ENCODE data around the gene PLA2G2C.

The PLA2G2C gene

GRCh38 chr1:20207546-20207945 lies 21.2 kb upstream of the PLA2G2C start:
- DNase-seq (ENCODE audit: low read depth): no peak

DNA sequence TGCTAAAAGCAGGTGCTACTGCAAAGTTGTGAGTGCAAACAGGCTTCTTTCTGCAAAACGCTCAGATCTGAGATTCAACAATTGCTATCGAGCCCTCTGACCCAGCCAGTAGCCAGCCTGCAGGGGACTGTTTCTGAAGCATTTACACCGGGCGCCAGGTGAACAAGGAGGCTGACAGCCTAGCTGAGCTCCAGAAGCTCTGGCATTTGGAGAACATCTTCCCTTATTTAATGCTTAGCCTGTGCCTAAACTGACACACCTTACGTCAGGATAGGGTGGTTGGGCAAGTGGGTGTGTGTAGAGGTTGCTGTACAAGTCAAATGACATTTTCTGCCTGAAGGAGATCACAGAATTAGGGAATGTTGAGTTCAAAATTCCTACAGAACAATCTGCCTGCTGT lies 15.8 kb upstream of the PLA2G2C start:
- no peak for DNase-seq (ENCODE audit: low read depth)

GRCh38 chr1:20200966-20201365 lies 14.6 kb upstream of the PLA2G2C start:
- no peak for DNase-seq (ENCODE audit: low read depth)

GRCh38 chr1:20199840-20200239 lies 13.5 kb upstream of the PLA2G2C start:
- DNase-seq (ENCODE audit: low read depth): no peak

DNA sequence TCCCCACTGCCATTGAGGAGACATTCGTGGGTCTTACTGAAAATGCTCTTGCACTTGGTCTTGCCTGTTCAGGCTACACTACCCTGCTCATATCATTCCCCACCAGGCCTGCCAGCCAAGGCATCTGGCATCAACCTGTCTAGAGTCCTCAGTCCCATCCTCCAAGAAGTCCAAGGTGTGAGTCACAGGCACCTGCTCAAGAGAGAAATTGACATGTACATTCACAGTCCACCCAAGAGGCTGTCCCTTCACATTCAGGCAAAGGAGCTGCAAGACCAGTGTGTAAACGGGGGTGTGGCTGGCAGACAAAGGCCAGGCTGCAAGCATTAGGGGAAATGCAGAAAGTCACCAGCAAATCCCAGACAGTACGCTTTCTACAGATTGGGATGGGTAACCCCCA lies 13.1 kb upstream of the PLA2G2C start:
- DNase-seq (ENCODE audit: low read depth): no peak

DNA sequence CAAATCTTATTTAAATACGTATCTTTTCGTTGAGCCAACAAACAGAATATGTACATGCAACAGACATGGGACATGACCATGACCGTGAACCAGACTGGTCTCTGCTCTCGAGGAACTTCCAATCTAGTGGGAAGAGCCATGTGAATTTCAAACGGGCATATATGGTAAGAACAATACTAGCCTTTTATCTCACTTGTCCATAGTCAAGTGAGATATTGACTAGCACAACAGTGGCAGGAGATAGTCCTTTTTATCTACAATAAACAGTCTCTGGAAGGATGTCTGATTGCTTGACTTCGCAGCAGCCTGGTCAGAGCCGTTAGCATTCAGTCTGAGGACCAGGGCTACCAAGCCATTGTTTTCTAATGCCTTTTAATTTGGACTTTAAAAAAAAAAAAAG lies 12.6 kb upstream of the PLA2G2C start:
- no peak for DNase-seq (ENCODE audit: low read depth)

DNA sequence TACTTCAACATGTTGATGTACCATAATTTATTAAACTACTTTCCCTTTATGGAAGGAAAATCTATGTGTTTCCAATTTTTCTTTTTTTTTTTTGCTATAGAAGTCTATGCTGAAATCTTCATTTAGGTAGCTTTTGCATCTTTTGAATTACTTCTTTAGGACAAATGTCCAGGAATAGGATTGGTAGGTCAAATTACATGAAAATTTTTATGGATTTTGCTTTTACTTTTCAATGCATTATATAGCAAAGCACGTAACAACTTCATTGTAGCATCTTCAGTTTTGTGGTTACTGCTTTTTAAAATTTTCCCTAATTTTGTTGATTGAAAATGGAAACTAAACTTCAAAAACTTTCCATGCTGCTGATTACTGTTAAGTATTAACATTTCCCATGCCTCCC lies 12.0 kb upstream of the PLA2G2C start:
- DNase-seq (ENCODE audit: low read depth): no peak

- DNase-seq (ENCODE audit: low read depth): no peak
These were observed 11.0 kb upstream of the PLA2G2C start for GRCh38 chr1:20197329-20197791.

- DNase-seq (ENCODE audit: low read depth): no peak
These were observed 9.1 kb upstream of the PLA2G2C start for GRCh38 chr1:20195462-20195780.

DNA sequence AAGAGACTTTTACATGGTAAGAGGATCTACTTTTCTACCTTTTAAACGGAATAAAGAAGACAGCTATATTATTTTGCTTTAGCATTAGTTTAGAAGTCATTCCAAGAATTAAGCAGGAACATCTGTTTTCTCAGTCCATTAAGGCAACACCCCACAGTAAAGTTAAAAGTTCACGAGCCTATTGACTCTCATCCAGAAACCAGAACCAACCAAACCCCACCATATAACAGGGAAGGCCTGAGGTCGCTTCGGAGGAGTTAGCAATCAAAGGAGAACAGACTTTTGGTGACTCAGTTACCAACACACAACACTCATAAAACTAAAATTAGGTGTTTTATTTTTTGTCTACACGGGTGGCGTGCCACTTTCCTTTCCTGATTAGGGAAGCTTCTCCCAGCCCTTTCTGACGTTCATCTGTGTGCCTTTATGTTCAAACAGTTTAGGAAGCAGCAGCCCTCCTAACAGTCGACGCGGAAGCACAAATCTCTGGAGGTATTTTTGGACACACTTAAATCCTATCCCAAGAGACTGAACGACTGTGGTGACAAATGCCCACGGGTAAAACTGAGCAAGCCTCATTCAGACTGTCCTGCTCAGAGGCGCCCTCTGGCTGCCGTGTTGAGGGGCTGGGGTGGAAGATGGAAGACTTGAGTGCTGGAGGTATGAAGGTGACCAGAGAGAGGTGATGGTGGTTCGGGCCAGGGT lies 8.6 kb upstream of the PLA2G2C start:
- DNase-seq (ENCODE audit: low read depth): peak; percentile 13

- no peak for DNase-seq (ENCODE audit: low read depth)
These were observed 7.9 kb upstream of the PLA2G2C start for GRCh38 chr1:20194224-20194623.

- DNase-seq (ENCODE audit: low read depth): no peak
These were observed 6.6 kb upstream of the PLA2G2C start for GRCh38 chr1:20192871-20193411.

GRCh38 chr1:20192364-20192763 lies 6.0 kb upstream of the PLA2G2C start:
- DNase-seq (ENCODE audit: low read depth): no peak

DNA sequence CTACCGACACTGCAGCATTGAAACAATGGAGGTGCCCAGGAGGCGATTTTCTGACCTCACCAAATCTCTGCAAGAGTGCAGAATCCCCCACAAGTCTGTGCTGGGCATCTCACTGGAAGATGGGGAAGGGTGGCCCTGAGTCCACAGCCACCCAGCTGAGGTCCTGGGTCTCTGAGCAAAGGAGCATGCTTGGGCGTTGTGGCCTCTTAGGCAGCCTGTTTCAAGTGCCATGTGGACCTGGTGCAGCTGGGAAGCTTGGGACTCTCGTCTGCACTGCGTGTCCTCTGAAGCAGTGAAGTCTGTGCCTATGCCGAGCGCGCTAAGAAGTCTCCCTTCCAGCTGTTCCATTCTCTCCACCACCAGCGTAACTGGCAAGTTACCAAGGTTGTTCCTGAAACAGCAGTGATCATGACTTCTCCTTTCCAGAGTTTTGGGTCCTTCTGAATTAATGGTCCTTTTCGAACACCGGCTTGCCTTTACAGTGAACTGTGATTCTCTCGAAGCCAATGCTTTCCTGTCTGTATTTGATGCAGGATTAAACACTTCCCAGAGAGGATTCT lies 5.0 kb upstream of the PLA2G2C start:
- no peak for DNase-seq (ENCODE audit: low read depth)

DNA sequence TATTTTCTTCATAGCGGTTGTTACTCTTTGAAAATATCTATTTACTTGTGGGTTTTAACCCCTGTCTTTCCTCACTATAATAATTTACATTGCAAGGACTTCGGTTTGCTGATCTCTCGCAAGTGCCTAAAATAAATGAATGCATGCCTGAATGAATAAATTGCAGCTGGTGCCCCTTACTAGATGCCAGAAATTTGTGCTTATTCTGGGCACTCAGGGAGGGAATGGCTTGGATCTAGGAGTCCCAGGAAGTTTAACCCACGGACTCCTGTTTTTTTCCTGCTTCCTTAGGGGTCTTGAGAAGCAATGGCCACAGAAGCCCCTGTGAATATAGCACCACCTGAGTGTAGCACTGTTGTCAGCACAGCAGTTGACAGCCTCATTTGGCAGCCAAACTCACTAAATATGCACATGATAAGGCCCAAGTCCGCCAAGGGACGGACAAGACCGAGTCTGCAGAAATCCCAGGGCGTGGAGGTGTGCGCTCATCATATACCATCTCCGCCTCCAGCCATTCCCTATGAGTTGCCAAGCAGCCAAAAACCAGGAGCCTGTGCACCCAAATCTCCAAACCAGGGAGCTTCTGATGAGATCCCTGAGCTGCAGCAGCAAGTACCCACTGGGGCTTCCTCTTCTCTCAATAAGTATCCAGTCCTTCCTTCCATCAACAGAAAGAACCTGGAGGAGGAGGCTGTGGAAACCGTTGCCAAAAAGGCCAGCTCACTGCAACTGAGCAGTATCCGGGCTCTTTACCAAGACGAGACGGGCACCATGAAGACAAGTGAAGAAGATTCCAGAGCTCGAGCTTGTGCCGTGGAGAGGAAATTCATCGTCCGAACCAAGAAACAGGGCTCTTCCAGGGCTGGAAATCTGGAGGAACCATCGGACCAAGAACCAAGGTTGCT lies 4.2 kb upstream of the PLA2G2C start:
- no peak for DNase-seq (ENCODE audit: low read depth)

- DNase-seq (ENCODE audit: low read depth): no peak
These were observed 3.3 kb upstream of the PLA2G2C start for GRCh38 chr1:20189664-20190063.

- DNase-seq (ENCODE audit: low read depth): no peak
These were observed 2.1 kb upstream of the PLA2G2C start for GRCh38 chr1:20188455-20188817.

- DNase-seq (ENCODE audit: low read depth): no peak
These were observed 1.6 kb upstream of the PLA2G2C start for GRCh38 chr1:20187813-20188454.

DNA sequence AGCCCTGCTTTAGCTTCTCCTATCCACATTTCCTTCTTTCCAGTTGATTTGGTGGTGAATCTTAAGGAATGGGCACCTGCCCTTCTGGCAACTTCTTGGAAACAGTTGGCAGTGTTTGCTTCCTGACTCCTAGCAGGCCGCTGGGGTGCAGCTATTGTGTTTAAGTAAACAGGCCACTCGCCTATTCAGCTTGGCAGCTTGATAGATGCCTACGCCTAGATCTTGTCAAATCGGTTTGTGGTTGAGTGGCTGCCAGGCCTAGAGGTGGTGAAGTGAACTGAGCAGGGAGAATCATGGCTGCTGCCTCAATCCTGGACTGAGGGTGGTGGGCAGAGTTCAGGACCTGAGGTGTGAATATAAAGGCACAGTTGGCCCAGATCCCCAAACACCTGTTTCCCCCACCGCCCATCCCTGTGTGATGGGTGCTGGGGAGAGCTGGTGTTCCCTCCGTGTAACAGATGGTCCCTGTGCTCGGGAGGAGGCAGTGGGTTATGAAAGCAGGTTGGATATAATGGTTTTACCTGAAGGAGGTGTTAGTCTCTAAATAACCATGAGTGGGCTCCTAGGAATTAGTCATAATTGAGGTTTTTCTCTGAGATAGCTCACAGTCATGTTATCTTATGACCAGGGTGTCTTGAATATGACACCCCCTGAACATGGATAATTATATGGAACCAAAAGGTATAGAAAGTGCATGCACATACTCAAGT lies 940 bp upstream of the PLA2G2C start:
- DNase-seq (ENCODE audit: low read depth): no peak

GRCh38 chr1:20184997-20185833 lies 1.1 kb downstream of the PLA2G2C start:
- DNase-seq (ENCODE audit: low read depth): peak; percentile 39

GRCh38 chr1:20184481-20184900 lies 1.8 kb downstream of the PLA2G2C start:
- no peak for DNase-seq (ENCODE audit: low read depth)

All from T-helper 22 cell (primary cell).